HL-60 (cell line): ENCODE data around the gene RARRES1.

Experiments
- CTCF ChIP-seq: IDR thresholded peaks from one replicate; pipeline ENCODE4 v1.5.1; 2011; ENCODE audit warnings: low read length, control low read depth, inconsistent platforms; ENCODE audit not compliant: insufficient read depth
- POLR2AphosphoS5 ChIP-seq: IDR thresholded peaks from 2 replicates; pipeline ENCODE4 v1.6.1; 2012; ENCODE audit warnings: low read depth

- no peak for TF ChIP-seq CTCF
- no peak for TF ChIP-seq POLR2AphosphoS5
Measured at GRCh38 chr3:158709666-158710083, 22.6 kb downstream of the RARRES1 start.
